CD4-positive, alpha-beta T cell treated with Interleukin-2 at 100 ng/mL for 4 hours (primary cell): ENCODE data around the gene ACACA.
"Not testable (repeated sequence)": the region's sequence is repeated elsewhere in the genome, so short reads cannot be mapped to it uniquely, and the experiment has no call there.

ENCODE experiments used
- DNase-seq: peaks from one replicate; pipeline ENCODE4 v3.0.0-alpha.2; 2020; ENCODE audit warnings: low spot score

ACACA gene

DNA sequence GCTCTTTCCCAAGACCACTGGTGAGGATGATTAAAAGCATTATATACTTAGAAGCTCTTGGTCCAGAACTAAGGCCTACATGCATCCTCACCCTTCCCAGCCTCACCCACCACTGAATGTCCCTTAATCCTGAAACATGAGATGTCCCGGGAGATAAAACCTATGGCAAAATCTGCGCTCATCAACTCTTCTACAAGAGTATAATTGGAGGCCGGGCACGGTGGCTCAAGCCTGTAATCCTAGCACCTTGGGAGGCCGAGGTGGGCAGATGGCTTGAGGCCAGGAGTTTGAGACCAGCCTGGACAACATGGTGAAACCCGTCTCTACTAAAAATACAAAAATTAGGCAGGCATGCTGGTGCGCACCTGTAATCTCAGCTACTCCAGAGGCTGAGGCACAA, 13.3 kb downstream of the ACACA start:
- DNase-seq: no peak

DNA sequence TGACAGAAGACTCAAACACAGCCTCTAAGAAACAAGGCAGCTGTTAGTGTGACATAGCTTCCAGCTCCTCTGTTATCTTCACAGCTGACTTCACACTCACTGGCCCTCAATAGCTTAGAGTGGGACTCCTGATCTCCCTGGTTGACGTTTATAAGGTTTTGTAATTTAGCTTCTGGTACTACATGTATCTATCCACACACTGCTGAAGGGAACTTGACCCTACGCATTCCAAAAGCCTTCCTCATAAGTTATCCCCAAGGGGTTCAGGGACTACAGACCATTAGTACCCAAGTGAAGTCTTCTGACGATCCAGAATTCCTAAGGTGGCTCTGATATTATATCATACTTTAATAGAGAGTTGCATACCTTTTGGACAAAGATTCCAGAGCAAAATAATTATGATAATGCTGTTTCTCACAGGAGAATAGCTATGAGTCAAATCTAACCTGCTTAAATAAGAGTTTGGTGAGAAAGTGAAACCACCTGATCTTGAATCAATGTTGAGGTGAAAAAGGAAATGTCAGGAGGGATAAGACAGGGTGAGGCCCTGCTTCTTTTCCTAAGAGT, 14.5 kb downstream of the ACACA start:
- DNase-seq: no peak

- DNase-seq: no peak
These were observed 15.5 kb downstream of the ACACA start for GRCh38 chr17:37391146-37391545.

DNA sequence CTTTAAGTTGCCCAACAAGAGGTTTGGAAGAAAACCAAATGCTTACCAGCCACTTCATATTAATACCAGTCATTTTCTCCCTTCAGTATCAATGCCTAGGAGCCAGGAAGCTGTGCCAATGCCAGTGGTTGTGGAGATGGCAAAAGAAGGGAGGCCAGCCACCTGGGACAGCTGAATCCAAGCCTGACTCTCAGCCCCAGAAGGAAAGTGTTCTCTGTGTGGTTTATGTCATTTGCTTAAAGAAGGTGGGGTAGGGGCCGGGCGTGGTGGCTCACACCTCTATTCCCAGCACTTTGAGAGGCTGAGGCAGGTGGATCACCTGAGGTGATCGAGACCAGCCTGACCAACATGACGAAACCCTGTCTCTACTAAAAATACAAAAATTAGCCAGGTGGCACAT, 17.5 kb downstream of the ACACA start:
- no peak for DNase-seq

DNA sequence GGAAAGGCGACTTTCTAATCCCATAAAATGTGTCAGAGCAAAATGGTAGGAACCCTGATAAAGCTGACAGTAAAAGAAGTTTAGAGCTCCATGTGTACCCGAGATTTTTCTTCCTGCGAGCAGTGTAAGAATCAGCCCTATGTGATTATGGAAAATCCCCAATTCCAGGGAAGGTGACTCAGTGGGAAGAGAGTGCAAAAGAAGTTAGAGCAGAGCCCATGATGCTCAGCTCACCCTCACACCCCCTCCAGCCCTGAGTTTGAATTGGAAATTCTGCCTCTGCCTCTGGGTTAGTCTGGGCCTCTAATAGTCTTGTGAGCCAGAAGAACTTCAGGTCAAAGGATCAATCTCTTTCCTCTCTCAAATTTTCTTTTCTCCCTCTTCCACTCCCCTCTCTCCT, 18.4 kb downstream of the ACACA start:
- no peak for DNase-seq

GRCh38 chr17:37386462-37386861, 20.2 kb downstream of the ACACA start:
- DNase-seq: no peak

GRCh38 chr17:37385474-37385990, 21.1 kb downstream of the ACACA start:
- DNase-seq: no peak

DNA sequence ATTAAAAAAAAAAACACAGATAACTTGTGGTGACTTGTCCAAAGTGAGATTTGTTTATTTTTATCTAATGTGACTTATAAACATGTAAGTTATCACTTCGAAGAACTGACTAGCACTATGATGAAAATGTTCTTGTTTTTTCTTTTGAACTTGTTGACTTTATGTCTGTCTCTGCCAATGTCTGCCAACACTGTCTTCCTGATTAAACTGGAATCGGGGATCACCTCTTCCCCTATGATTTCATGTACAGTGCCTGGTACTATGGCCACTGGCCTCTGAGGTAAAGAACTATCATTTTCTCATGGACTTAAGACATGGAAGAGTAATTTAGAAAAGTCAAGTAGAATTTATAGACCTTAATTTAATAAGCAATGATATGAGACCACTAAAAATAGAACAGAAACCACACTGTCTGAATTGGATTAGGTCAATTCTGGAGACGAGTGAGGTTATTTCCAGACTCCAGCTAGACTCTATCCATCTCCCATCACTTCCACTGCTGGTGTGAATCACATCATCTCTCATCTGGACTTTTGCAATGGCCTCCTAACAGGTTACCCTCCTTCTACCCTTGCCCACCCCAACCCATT, 22.0 kb downstream of the ACACA start:
- DNase-seq: no peak

DNA sequence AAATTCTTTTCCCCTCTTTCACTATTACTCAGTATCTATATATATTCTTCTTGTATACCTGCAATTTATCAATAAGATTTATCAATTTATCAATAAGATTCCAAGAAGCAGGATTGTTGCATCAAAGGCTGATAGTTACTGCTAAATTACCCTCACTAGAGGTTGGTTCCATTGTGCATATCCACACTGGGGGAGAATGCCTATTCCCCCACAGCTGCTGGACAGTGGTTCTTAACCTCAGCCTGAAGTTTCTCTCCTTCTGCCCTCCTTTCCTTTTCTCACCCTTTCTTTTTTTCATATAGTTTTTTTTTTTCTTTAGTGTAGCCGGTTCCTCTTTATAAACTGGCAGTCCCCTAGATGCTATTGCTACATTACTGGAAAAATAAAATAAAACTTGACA, 24.6 kb downstream of the ACACA start:
- DNase-seq: no peak

GRCh38 chr17:37375706-37376105, 30.9 kb downstream of the ACACA start, which contains the start of gene C17orf78:
C17orf78 (plus strand) TSS chr17:37375985; CDS start chr17:37376093, 108 bp downstream.
- no peak for DNase-seq

DNA sequence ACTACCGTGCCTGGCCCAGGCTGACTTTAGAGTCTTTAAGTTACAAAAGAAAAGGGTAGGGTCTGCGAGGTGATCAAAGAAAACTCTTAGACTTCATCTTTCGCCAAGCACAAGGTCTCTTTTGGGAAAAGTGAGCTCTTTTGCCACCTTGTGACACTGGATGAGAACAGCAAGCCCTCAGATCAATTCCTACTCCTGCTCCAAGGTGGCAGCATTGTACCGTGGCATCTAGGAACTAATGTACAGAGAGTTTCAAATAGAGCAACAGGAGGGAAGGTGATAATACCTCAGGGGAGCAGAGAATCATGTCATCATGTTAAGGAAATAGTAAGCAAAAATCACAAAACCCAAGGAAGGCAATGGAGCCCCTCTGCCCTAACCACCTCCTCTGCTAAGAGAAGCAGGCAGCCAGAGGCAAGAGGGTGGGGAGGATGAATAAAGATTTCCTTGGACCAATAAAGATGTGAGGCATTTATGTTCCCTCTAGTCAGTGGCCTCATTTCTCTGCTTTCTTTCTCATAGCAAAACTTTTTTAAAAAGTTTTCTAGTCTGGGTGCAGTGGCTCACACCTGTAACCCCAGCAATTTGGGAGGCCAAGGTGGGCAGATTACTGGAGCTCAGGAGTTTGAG, 33.0 kb downstream of the ACACA start:
- peak; percentile 71 for DNase-seq

GRCh38 chr17:37368577-37368976, 38.1 kb downstream of the ACACA start:
- no peak for DNase-seq

GRCh38 chr17:37365589-37365988, 41.0 kb downstream of the ACACA start:
- no peak for DNase-seq

DNA sequence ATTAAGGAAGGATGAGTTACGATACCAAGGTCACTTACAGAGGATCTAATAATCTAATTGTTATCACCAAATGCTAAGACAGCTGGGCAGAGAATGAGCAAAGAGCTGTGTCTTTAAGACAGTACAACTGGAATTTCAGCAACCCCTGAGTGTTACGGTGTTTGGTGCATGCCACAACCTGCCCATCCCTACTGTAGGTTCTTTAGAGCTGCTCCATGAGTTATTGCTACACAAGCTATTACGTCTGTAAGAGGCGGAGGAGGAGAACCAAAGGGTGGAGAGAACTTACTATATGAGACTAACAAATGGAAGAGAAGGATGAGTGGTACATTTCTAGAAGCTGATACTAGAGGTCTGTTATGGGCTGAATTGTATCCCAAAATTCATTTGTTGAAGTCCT, 45.1 kb downstream of the ACACA start:
- DNase-seq: no peak

DNA sequence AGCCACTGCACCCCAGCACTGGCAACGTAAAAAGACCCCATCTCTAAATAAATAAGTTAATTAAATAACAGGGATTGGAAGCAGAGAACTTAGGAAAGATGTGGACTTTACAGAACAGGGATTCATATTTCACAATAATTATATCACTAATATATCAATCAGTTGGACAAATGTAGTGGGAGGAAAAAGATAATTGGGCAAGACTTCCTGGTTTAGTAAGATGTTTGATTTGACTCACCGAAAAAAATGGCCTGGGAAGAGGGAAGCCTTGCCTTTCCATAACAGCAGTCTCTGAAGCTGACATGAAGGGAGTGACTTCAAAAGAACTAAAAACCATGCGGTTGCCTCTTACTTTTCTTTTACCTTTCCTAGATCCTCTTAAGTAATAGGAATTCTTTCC, 46.0 kb downstream of the ACACA start:
- DNase-seq: no peak

- DNase-seq: no peak
These were observed 46.9 kb downstream of the ACACA start for GRCh38 chr17:37359682-37360188.

GRCh38 chr17:37358830-37359681, 47.6 kb downstream of the ACACA start:
- peak; percentile 93 for DNase-seq

DNA sequence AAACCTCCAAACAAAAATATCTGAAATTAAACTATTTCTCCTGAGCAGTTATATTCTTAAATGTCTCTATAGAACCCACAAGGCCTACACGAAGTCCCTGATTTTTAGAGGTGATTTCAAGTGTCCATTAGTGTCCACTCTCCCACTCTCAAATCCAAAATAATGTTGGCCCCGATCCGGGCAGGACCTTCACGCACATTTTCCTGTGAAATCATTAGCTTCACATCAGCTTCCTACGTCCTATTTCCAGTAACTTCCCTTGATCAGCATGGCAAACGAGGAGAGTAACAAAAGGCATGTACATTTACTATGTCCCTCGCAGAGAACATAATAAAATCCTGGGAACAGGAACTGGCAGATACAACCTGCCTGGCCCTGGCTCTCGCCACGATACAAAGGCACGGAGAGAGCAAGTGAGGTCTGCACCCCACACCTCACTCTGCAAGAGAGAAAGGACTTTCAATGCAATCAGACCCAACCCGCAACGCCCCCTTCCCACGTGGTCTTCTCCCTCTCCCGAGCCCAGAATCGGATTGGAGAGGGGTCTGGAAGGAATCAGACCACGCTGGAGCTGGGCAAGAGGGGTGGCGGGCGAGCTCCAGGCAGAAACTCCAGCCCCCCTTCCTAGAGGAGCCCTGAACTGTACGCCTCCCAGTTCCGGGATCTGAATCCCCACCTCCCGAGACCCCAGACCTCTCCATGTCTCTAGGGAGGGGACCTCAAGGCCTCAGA, 48.4 kb downstream of the ACACA start:
- no peak for DNase-seq

- not testable (repeated sequence) for DNase-seq
These were observed 49.7 kb downstream of the ACACA start for GRCh38 chr17:37356796-37357569.

DNA sequence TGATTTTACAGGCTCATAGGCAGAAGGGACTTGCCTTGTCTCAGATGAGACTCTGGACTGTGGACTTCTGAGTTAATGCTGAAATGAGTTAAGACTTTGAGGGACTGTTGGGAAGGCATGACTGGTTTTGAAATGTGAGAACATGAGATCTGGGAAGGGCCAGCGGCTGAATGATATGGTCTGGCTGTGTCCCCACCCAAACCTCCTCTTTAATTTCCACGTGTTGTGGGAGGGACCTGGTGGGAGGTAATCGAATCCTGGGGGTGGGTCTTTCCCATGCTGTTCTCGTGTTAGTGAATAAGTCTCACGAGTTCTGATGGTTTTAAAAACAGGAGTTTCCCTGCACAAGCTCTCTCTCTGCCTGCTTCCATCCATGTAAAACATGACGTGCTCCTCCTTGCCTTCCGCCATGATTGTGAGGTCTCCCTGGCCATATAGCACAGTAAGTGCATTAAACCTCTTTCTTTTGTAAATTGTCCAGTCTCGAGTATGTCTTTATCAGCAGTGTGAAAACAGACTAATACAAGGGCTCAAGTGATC, 59.7 kb downstream of the ACACA start:
- not testable (repeated sequence) for DNase-seq

DNA sequence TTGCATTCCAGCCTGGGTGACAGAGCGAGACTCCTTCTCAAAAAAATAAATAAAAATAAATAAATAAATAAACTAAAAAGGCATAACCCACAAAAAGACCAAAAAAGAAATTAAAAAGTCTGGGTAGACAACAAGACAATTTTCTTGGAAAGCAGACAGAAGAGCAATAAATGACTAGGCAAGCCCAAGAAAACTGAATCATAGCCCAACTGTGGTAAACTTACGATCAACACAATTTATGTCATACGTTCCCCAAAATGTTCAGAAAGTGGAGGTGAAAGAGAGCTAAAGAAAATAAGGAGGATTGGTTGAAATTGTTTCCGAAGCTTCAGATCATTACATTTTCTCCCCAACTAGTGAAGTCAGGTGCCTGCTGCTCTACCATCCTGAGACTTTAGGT, 62.1 kb downstream of the ACACA start:
- no peak for DNase-seq
